Cardiac muscle cell (in vitro differentiated cells and primary cell): ENCODE results near the gene DAB1. TPM values are rescaled to one million over a fixed set of nuclear protein-coding genes. Genes with fewer than 3 reads are reported as not detected.
A peak's percentile ranks its signal among the peaks of the same experiment; 100 is the strongest.

Experiments used
- DNase-seq, 2 donors: peaks; one replicate each; pipeline versions ENCODE4 v3.0.0 to v3.0.0-alpha.2; 2010 to 2017; ENCODE audit warnings: low read depth in 1 of 2, low spot score in 1 of 2
- H3K27ac ChIP-seq: fragments of 200-600 bp; sonication (generic); 2 replicates; pipeline ENCODE4 v1.5.1; 2016
- H3K27me3 ChIP-seq: fragments of 200-600 bp; sonication (generic); 2 replicates; pipeline ENCODE4 v1.6.0; 2016; ENCODE audit warnings: control low read depth
- H3K36me3 ChIP-seq: fragments of 200-600 bp; sonication (generic); 2 replicates; pipeline ENCODE4 v1.5.1; 2016; ENCODE audit warnings: control low read depth
- H3K4me1 ChIP-seq: fragments of 200-600 bp; sonication (generic); 2 replicates; pipeline ENCODE4 v1.8.1; 2017; ENCODE audit warnings: low read depth, mild to moderate bottlenecking, mixed run types
- H3K4me3 ChIP-seq: fragments of 200-600 bp; sonication (generic); 2 replicates; pipeline ENCODE4 v1.5.1; 2016; ENCODE audit warnings: mild to moderate bottlenecking
- H3K9me3 ChIP-seq: fragments of 200-600 bp; sonication (generic); 2 replicates; pipeline ENCODE4 v1.5.1; 2017; ENCODE audit warnings: low read depth, mild to moderate bottlenecking, control low read depth
- polyA plus RNA-seq: library from polyadenylated mRNA; unstranded; fragments of >200 nt; fragmentation: Nextera tagmentation; extraction: Ambion mirVana; gene quantifications from 2 replicates; pipeline ENCODE4 v1.2.1, GENCODE V29; 2016
- total RNA-seq: library from RNA; depleted of rRNA; stranded (reverse); fragments of >200 nt; gene quantifications from 2 replicates; pipeline ENCODE4 v1.2.3, GENCODE V29; 2016
- TF ChIP-seq, protein P1 (sequence below): IDR thresholded peaks from 2 replicates; pipeline ENCODE4 v1.5.1; 2012; ENCODE audit warnings: low read depth, mild to moderate bottlenecking, low read length

DAB1 gene
- total and polyA plus RNA-seq, 2 experiments from 2014 or later: 24.1 to 26.6 TPM

DNA sequence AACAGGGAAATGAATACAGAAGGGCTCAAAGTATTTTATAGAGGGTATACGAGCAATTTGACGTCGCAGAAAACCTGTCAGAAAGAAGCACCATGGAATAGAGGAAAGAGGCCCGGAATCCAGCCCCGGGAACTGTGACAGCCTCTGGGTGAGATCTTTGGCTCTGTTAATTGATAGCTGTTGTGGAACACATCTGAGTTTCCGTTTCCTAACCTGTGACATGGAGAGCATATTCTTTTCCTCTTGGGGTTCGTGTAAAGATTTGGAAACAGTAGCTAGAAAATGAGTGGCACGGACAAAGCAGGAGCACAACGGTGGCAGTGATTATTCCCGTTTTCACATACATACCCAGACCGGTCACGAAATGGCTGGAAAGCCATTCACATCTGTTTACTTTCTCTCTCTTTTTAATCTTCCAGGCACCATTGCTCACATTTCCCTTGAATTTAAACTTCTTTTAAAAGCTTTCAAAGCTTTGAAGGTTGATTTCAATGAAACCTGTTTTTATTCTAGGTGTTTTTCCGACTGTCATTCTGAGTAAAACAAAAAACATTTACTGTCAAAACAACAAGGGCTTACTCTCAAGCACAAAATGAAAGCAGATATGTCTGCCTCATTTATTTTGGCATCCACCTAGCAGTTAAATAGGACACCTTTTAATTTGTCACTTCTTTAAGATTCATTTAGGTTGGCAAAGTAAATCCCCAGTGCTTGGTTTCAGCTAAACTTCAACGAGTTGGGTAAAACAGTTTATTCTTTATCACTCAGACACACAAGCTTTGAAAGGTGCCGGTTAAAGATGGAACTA is 431.3 kb downstream of the DAB1 start:
- Histone ChIP-seq H3K4me3 (no peak overlapping the region), H3K9me3 (no peaks in the 10 kb centered on the region), H3K27ac (peak overlapping the region; percentile 20), H3K4me1 (peaks cover 11% of the 10 kb centered on the region), H3K27me3 (no peaks in the 10 kb centered on the region), H3K36me3 (no peaks in the 10 kb centered on the region)
- no peak for DNase-seq
- TF ChIP-seq, protein P1, sequence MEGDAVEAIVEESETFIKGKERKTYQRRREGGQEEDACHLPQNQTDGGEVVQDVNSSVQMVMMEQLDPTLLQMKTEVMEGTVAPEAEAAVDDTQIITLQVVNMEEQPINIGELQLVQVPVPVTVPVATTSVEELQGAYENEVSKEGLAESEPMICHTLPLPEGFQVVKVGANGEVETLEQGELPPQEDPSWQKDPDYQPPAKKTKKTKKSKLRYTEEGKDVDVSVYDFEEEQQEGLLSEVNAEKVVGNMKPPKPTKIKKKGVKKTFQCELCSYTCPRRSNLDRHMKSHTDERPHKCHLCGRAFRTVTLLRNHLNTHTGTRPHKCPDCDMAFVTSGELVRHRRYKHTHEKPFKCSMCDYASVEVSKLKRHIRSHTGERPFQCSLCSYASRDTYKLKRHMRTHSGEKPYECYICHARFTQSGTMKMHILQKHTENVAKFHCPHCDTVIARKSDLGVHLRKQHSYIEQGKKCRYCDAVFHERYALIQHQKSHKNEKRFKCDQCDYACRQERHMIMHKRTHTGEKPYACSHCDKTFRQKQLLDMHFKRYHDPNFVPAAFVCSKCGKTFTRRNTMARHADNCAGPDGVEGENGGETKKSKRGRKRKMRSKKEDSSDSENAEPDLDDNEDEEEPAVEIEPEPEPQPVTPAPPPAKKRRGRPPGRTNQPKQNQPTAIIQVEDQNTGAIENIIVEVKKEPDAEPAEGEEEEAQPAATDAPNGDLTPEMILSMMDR: no peak

DNA sequence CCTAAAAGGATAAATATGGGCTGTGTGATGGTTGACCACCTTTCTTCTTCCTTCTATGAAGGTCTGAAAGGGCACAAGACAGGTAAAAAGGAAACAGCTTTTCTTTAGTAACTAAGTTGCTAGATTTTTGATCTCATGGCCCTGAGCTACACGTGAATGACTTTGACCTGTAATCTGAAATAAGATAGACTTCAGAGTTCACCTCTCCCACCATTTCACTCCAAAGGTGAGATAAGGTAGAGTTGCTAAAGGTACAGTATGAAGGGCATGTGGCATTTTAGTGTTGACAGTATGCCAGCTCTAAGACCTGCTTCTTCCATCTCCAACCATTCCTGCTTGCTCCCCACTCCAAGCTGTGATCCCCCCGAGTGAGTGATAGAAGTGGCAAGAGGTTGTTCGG is 432.3 kb downstream of the DAB1 start:
- no peak overlapping the region for H3K4me3 ChIP-seq
- H3K4me1 ChIP-seq: peaks cover 11% of the 10 kb centered on the region
- H3K36me3 ChIP-seq: no peaks in the 10 kb centered on the region
- TF ChIP-seq, protein P1: no peak
- no peaks in the 10 kb centered on the region for H3K27me3 ChIP-seq
- H3K27ac ChIP-seq: no peak overlapping the region
- no peak for DNase-seq
- H3K9me3 ChIP-seq: no peaks in the 10 kb centered on the region

DNA sequence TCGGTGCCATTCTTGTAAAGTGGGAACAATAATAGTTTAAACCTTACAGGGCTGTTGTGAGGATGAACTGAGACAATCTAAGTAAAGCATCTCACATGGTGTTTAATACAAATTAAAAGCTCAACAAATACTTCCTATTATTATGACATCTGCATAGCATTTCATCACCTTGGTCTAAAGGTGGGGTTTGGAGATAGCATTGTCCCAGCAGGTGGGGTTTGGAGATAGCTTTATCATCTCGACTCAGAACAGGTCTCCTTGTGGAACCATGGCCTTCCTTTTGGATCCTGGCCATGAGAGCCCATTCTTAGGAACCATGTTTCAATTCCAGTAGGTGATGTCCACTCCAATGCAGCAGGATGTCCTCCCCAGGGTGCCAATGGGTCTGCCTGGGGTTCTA is 437.5 kb downstream of the DAB1 start:
- H3K36me3 ChIP-seq: no peaks in the 10 kb centered on the region
- no peak for DNase-seq

DNA sequence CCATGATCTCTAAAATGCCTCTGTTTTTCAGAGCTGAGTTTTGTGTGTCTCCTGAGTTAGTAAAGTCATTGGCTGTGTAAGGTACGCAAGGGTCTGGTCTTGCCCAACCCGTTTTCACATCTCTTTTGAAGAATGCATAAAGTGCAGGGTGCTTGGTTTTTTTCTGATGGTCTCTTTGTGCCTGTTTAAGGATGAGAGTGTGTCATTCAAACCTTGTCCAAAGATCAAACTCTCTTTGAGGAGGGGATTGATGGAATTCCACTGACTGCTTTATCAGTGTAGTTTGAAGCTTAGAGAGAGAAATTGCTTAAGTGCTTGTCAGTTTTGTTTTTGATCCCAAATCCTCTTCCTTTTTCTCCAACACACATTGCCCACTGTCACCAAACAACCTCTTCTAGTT is 438.0 kb downstream of the DAB1 start:
- no peaks in the 10 kb centered on the region for H3K36me3 ChIP-seq
- no peaks in the 10 kb centered on the region for H3K9me3 ChIP-seq
- H3K27me3 ChIP-seq: no peaks in the 10 kb centered on the region
- no peak for DNase-seq
- H3K4me1 ChIP-seq: no peaks in the 10 kb centered on the region
- TF ChIP-seq, protein P1: no peak
- H3K27ac ChIP-seq: no peak overlapping the region
- H3K4me3 ChIP-seq: no peak overlapping the region

More for the DNA sequence above, 437.5 kb downstream of the DAB1 start:
- TF ChIP-seq, protein P1: no peak
- H3K27me3 ChIP-seq: no peaks in the 10 kb centered on the region
- no peak overlapping the region for H3K27ac ChIP-seq
- H3K4me3 ChIP-seq: no peak overlapping the region
- H3K9me3 ChIP-seq: no peaks in the 10 kb centered on the region
- H3K4me1 ChIP-seq: no peaks in the 10 kb centered on the region

DNA sequence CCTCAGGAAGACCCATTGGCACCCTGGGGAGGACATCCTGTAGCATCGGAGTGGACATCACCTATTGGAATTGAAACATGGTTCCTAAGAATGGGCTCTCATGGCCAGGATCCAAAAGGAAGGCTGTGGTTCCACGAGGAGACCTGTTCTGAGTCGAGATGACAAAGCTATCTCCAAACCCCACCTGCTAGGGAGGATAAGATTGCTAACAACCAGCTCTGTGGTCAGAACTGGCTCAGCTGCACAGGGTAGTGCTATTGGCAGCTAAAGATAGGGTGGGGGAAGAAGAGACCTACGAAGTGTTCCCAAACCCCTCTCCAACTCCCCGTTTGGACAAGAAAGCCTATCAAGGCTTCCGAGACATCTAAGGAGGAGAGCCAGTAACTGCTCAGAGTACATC is 440.4 kb downstream of the DAB1 start:
- Histone ChIP-seq H3K9me3 (no peaks in the 10 kb centered on the region), H3K4me3 (no peak overlapping the region), H3K27me3 (no peaks in the 10 kb centered on the region), H3K4me1 (no peaks in the 10 kb centered on the region), H3K36me3 (no peaks in the 10 kb centered on the region), H3K27ac (no peak overlapping the region)
- DNase-seq: no peak
- TF ChIP-seq, protein P1: no peak
